G401 (cell line): ENCODE data around the gene DNAJB1. TPM values are rescaled to one million over a fixed set of nuclear protein-coding genes. Genes with fewer than 3 reads are reported as not detected.
"Not testable (repeated sequence)": the region's sequence is repeated elsewhere in the genome, so short reads cannot be mapped to it uniquely, and the experiment has no call there.

ENCODE experiments used
- DNase-seq: peaks from one replicate; pipeline ENCODE4 v3.0.0-alpha.2; 2015; ENCODE audit warnings: low spot score
- in situ Hi-C: cut with HindIII; loops from 2 replicates; pipeline ENCODE4 v1.10.0; 2016; ENCODE audit warnings: low sequenced_read_pairs, mixed read lengths
- total RNA-seq: library from RNA; depleted of rRNA; stranded (reverse); fragments of >200 nt; shearing (Covaris generic); gene quantifications from 2 replicates; pipeline ENCODE4 v1.2.3, GENCODE V29; 2014; rRNA removed

Gene DNAJB1
- total RNA-seq: 95.1 and 117 TPM in 2 replicates

DNA sequence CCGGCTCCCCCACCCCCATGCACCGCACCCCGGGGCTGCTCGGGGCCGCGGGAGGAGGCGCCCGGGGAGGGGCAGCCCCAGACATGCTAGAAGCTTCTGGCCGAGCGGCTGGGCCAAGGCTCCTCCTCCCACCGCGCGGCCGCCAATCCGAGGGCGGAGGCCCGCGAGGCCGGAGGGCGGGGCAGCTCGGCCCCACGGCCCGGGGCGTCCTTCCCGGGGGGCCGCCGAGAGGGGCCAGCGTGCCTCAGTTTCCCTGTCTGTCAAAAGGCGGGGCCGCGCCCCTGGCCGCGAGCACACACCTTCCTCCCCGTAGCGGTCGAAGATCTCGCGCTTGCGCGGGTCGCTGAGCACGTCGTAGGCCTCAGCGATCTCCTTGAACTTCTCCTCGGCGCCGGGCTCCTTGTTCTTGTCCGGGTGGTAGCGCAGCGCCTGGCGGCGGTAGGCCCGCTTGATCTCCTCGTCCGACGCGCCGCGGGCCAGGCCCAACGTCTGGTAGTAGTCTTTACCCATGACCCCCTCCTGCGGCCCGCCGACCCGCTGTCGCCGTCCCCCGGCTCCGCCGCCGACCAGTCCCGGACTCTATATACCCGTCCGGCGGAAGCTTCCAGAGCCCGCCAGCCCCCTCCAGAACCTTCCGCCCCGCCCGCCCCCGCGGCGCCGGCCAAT is at the start of gene DNAJB1:
Gene DNAJB1 (minus strand): TSS at position 558 of the 666 bp plus-strand sequence. CDS start 48 bp downstream, at position 510.
- in situ Hi-C loops: no loop called here
- peak; percentile 77 for DNase-seq

DNA sequence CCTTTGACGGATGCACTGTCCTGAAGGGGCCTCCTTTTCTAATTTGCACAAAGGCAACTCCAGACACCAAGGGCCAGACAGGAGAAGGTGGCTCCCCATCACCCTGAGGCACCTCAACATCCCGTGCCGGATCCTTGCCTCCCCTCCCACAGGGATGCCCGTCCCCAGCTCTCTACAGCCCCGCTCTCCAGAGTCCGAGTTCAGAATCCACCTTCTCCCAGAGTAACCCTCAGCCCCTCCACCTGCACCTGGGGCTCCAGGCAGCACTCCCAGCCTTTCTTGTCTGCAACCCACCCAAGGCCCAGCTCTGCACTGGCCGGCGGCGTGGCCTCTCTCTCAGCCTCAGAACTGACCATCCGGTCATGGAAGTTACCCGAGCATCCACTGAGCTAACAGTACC is 48.9 kb upstream of the DNAJB1 start:
- in situ Hi-C loops: loop anchor here (10.0 kb wide), 1 partner anchor 118 kb away; no protein-coding TSS in a partner anchor
- no peak for DNase-seq

DNA sequence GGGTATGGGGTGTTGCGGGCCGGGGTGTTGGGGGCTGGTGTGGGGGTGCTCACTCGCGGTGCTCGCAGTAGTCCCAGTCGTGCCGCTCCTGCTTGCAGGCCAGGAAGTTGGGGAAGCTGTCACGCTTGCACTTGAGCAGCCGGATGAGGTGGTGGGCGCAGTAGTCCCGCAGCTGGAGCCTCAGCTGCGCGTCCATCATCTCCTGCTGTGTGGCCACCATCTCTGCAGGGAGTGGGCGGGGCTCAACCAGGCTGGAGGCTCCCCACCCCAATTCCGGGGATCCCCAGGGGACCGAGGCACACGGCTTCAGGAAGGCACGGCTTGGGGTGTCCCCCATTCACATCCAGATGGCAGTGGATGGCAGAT is 48.5 kb upstream of the DNAJB1 start:
- in situ Hi-C loops: loop anchor here (10.0 kb wide), 1 partner anchor 118 kb away; no protein-coding TSS in a partner anchor
- DNase-seq: no peak

DNA sequence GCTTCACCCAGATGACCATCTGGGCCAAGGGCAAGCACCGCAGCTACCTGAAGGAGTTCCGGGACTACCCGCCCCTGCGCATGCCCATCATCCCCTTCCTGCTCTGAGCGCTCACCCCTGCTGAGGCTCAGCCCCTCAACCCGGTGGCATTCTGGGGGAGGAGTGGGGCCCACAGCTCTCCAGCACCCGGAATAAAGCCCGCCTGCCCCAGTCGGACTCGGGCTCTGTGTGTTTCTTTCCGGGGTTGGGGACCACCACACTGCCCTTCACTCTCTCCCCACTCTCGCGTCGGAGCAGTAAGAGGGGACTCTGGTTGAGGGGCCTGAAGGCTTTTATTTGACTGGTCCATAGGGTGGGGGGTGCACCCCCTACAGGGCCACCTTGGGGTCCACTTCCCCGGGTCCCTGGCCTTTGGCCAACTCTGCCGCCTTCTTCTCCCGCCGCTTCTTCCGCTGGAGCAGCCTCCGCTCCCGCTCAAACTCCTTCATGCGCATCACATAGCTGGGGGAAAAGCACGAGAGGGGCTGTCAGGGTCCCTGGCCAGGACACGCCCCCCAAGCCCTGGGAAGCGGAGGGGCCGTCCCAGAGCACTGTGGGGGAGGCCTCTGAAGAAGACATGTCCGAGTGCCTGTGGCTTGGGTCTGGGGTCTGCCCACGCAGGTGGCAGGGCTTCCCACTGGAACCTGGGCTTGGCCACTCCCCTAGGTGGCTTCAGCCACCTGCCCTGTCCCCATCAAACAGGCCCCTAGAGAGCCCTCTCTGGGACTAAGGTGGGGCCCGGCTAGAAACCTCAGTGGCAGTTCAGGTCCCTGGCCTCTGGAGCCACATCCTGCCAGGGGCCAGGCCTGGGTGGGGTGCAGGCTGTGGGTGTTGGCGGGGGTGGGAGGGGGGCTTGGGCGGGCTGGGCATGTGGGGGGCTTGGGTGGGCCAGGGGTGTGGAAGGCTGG is 47.8 kb upstream of the DNAJB1 start:
- in situ Hi-C loops: loop anchor here (10.0 kb wide), 1 partner anchor 119 kb away; no protein-coding TSS in a partner anchor
- no peak for DNase-seq

DNA sequence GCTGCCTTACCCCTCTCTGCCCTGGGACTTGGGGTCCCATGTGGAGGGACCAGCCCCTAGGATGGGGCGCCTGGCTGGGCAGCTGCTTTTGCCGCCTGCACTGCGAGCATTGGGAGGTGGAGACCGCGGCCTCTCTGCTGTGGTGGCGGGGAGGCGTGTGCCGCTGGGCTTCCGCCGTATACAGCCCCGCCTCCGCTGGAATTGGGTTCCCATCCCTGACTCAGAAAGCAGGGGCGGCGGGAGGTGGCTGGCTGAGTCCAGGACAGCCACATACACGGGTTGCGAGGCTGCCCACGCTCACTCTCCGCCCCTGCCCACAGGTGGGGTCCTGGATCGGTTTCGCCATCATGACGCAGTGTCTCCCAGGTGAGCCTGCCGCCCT is 47.1 kb upstream of the DNAJB1 start:
- DNase-seq: no peak
- in situ Hi-C loops: loop anchor here (10.0 kb wide), 1 partner anchor 120 kb away; no protein-coding TSS in a partner anchor

DNA sequence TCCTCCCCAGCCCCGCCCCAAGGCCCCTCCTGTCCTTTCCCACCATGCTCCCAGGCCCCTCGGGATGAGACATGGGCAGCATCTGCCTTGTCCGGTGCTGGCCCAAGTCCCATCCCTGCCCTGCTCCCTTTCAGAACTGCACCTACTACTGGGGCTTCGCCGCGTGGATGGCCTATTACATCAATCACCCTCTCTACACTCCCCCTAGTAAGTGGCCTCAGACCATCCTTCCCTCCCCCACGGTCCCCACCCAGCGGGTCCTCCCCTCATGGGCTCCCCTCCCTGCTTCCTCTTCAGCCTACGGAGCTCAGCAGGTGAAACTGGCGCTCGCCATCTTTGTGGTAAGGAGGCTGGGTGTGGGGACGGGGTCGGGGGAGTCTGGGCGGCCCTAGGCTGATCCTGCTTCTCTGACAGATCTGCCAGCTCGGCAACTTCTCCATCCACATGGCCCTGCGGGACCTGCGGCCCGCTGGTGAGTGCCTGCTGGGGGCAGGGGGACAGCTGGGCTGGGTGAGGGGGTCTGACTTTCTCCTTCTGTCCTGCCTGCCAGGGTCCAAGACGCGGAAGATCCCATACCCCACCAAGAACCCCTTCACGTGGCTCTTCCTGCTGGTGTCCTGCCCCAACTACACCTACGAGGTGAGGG is 46.6 kb upstream of the DNAJB1 start:
- in situ Hi-C loops: loop anchor here (10.0 kb wide), 1 partner anchor 120 kb away; no protein-coding TSS in a partner anchor
- DNase-seq: not testable (repeated sequence)

DNA sequence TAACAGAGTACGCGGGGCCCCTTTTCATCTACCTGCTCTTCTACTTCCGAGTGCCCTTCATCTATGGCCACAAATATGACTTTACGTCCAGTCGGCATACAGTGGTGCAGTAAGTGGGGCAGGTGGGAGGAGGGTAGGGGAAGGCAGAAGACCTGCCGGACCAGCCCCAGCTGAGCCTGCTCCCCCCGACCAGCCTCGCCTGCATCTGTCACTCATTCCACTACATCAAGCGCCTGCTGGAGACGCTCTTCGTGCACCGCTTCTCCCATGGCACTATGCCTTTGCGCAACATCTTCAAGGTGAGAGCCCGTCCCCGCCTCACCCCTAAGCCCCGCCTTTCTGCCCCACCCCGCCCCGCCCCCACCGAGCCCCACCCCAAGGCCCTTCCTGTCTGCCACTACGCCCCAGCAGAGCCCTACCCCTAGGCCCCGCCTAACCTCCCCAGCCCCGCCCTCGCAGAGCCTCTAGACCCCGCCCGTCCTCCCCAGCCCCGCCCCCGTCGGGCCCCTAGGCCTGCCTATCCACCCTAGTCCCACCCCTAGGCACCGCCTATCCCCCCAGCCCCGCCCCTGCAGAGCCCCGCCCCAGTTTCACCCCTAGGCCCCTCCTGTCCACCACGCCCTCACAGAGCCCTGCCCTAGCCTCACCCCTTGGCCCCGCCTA is 45.9 kb upstream of the DNAJB1 start:
- in situ Hi-C loops: loop anchor here (10.0 kb wide), 1 partner anchor 121 kb away; no protein-coding TSS in a partner anchor
- peak; percentile 23 for DNase-seq

DNA sequence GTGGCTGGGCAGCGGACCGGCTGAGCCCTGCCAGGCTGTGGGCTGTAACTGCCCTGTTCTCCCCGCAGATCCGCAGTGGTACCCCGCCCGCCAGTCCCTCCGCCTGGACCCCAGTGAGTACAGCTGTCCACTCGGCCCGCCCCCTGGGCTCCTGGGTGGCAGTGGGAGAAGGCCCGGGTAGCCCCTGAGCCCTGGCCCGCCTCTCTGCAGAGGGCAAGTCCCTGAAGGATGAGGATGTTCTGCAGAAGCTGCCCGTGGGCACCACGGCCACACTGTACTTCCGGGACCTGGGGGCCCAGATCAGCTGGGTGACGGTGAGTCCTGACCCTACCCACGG is 45.4 kb upstream of the DNAJB1 start:
- in situ Hi-C loops: loop anchor here (10.0 kb wide), 1 partner anchor 121 kb away; no protein-coding TSS in a partner anchor
- no peak for DNase-seq

DNA sequence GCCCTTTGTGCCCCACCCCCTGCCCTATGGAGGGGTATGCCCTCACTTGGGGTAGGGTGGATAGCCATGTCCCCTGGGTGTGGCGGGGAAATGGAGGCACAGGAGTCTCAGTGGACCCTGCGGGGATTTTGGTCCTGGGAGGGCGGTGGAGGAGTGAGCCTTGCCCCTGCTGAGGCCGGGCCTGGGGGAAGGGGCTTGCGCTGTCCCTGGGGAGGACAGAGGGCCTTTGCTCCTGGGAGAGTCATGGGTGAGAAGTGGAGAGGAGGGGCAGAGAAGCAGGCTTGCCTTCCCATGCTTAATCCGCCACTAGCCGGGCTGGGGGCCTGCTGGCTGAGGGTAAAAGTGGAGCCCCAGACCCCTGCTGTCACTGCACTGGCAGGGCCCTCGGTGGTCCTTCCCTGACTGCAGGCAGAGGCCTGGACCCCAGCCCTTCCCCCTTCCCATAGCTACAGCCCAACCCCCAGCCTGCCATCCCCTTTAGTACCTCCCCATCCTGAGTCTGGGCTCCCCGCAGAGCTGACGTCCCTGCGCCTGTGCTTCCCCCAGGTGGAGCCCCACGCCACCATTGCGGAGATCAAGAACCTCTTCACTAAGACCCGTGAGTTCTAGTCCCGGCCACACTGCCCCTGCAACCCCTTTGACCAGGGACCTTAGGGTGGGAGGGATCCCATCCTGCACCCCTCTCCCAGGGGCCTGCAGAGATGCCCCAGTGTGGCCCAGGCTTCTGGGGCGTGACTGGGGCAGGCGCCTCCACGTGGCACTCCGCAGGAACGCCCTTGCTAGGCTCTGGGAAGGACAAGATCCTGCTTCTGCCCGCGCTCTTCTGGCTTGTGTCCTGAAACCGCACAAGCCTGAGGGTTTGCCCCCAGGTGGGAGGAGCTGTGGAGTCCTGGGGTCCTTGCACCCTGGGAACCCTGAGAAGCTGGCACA is 44.7 kb upstream of the DNAJB1 start:
- DNase-seq: no peak
- in situ Hi-C loops: loop anchor here (10.0 kb wide), 1 partner anchor 122 kb away; no protein-coding TSS in a partner anchor

DNA sequence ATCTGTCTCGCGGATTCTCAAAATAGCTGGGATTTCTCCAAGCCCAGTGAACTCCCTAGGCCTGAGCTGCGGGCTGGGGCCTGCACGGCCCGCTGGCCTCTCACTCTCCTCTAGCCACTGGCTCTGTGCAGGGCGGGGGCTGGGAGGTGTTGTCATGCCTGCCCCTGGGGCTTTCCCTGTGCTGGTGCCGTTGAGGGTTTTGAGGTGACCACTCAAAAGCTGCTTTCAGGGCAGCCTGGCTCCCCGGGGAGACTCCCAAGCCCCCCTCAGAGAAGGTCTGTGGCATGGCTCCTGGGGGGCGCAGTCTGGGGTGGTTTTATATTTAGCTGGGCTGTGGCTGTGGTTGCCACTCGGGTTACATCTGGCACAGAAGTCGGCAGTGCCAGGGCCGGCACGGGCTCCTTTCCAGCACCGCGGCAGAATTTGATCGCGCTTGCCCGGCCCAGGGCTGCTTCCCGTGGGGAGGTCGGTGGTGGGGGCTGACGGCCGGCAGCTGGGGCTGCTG is 43.7 kb upstream of the DNAJB1 start:
- in situ Hi-C loops: loop anchor here (10.0 kb wide), 1 partner anchor 123 kb away; no protein-coding TSS in a partner anchor
- DNase-seq: no peak

DNA sequence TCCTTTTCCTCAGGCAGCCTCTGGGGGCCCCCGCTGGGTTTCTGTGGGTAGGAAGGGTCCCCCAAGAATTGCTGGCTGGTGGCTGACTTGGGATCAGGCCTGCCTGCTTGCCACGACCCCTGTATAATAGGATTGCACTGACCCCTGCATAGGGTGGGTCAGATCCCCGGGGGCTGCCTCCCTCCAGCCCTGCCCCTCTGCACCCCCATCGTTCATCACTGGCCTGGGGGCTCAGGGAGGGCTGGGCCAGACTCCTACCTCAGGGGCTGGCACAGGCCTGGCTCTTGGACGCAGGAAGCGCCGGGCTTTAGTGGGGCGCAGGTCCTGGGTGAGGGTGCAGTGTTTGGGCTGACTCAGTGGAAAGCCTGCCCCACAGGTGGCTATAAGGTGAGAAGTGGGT is 43.1 kb upstream of the DNAJB1 start:
- in situ Hi-C loops: loop anchor here (10.0 kb wide), 1 partner anchor 124 kb away; no protein-coding TSS in a partner anchor
- no peak for DNase-seq

DNA sequence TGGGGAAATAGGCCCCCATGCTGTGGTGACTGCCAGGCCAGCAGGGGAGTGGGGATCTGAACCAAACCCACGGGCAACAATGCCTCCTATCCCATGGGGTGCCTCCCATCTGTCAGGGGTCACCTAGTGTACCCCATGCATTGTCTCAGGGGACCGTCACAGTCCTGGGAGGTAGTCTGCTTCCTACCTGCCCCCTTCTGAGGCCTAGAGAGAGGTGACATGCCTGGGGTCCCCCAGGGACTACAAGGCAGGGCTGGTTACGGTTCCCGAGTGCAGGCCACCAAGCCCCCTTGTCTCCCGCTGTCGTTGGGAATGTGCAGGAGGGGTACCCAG is 42.5 kb upstream of the DNAJB1 start:
- in situ Hi-C loops: loop anchor here (10.0 kb wide), 1 partner anchor 124 kb away; no protein-coding TSS in a partner anchor
- no peak for DNase-seq

DNA sequence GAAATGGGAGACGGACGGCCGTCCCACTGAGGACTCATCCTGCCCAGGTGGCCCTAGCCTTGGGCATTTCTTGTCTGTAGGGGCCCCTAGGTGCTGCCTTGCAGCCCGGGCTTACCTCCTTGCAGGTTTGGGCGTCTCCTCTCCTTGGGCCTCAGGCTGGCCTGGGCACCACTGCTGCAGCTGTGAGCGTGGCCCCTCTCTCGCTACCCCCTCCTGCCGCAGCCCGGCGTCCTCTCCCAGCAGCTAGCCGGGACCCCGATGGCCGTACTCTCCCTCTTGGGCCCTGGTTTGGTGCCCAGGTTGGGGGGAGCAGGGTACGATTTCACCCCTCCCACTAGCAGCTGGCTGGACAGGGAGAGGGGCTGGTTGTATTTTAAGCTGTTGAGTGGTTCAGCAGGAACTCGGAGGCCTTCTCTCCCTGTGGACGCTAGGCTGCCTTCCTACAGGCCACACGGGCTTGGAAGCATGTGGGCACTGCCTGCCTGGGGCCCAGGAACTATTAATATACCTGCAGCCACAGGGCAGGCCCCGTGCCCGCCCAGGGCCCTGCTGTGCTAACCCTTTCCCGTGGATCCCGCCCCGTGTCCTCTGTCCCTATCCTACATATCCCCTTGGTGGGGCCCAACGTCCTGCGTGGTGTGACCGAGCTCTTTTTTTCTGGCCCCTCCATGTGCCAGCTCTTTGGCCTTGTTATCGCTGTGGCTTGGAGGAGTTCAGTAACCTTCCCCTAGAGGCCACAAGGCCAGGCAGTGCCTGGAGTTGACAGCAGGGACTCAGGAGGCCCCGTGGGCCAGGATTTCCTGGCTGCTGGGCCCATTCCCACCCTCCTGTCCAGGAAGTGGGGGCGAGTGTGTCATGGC is 41.9 kb upstream of the DNAJB1 start:
- DNase-seq: peak; percentile 63

DNA sequence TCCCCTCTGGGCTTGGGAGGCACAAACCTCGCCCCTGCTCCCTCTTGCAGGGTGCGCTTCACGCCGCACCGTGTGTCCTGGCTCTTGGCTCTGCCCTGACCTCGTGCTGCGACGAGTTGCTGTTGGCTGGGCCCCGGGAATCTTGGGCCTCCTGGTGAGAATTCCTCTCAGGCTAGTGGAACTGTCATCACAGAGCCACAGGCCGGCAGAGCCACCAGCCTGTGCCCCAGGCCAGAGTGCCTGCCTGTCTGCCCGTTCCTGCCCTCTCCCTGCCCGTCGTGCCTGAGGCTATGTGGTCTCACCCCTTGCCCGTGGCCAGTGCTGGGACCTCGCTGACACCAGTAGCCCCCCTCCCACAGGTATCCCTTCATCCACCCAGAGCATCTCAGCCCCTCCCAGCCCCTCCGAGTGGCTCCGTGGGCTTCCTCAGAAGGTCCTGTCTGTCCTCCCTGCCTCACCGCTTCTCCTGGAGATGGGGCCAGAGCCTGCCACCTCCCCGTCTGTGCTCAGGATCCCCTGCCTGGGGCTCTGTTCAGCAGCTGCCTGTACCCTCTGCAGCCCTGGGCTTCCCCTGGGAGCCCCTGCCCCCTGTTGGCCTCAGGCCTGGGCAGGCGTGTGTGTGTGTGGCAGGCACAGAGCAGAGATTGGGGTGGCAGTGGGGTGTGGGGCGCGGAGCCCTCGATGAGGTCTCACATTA is 40.3 kb upstream of the DNAJB1 start:
- DNase-seq: no peak
- in situ Hi-C loops: no loop called here

More for the DNA sequence above, 41.9 kb upstream of the DNAJB1 start:
- in situ Hi-C loops: loop anchor here (10.0 kb wide), 1 partner anchor 125 kb away; no protein-coding TSS in a partner anchor

DNA sequence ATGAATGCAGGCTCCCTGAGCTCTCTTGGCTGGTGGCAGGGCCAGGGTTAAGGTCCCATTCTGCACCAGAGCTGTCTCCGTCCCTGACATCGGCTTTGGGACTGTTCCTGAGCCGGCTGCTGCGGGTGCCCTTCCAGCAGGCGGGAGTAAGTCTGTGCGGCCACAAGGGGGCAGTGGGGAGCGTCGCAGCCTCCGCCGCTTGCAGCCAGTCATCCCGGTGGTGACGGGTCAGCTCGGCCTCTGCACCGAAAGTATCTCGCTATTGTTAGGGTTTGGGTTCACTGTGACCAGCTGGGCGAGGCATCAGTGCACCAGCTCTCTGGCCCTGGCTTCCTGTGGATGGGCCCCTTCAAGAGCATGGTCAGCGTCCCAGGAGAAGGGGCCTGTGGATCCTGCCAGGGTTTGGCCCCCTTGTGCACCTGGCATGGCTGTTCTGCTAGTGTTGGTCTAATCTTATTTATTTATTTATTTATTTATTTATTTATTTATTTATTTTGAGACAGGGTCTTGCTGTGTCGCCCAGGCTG is 38.5 kb upstream of the DNAJB1 start:
- in situ Hi-C loops: no loop called here
- peak; percentile 87 for DNase-seq
